GM19025 (cell line): ENCODE measurements around the gene ING2.
"Not testable (repeated sequence)": the region's sequence is repeated elsewhere in the genome, so short reads cannot be mapped to it uniquely, and the experiment has no call there.

Source experiments
- ATAC-seq: cut with Tn5 transposase; IDR thresholded peaks from one replicate; pipeline ENCODE4 v1.9.1; 2021; ENCODE audit warnings: mild to moderate bottlenecking, low read depth, moderate library complexity; ENCODE audit not compliant: unreplicated experiment

Gene ING2

GRCh38 chr4:183504930-183505610, at the start of gene ING2:
TSS of gene ING2 (plus strand) at chr4:183505058. CDS start at chr4:183505196, 138 bp downstream.
- peak; percentile 44 for ATAC-seq

- ATAC-seq: no peak
These were observed 49.2 kb upstream of the ING2 start for GRCh38 chr4:183455431-183456195.

- ATAC-seq: no peak
These were observed 46.9 kb upstream of the ING2 start for GRCh38 chr4:183458005-183458404.

- not testable (repeated sequence) for ATAC-seq
These were observed 40.8 kb upstream of the ING2 start for GRCh38 chr4:183463903-183464619.

- ATAC-seq: not testable (repeated sequence)
These were observed 39.0 kb upstream of the ING2 start for GRCh38 chr4:183465879-183466278.

GRCh38 chr4:183467246-183467645, 37.6 kb upstream of the ING2 start:
- no peak for ATAC-seq

- no peak for ATAC-seq
These were observed 36.4 kb upstream of the ING2 start for GRCh38 chr4:183468210-183469095.

GRCh38 chr4:183469285-183469684, 35.6 kb upstream of the ING2 start:
- no peak for ATAC-seq

GRCh38 chr4:183469936-183470335, 34.9 kb upstream of the ING2 start:
- ATAC-seq: no peak

- ATAC-seq: no peak
These were observed 34.0 kb upstream of the ING2 start for GRCh38 chr4:183470821-183471220.

- no peak for ATAC-seq
These were observed 32.7 kb upstream of the ING2 start for GRCh38 chr4:183471946-183472708.

GRCh38 chr4:183478123-183478522, 26.7 kb upstream of the ING2 start:
- no peak for ATAC-seq

- no peak for ATAC-seq
These were observed 25.9 kb upstream of the ING2 start for GRCh38 chr4:183478926-183479325.

- ATAC-seq: not testable (repeated sequence)
These were observed 22.3 kb upstream of the ING2 start for GRCh38 chr4:183482515-183483095.

GRCh38 chr4:183483997-183484396, 20.9 kb upstream of the ING2 start:
- ATAC-seq: no peak

- no peak for ATAC-seq
These were observed 19.3 kb upstream of the ING2 start for GRCh38 chr4:183485411-183486160.

GRCh38 chr4:183492791-183493222, 12.1 kb upstream of the ING2 start:
- ATAC-seq: no peak

GRCh38 chr4:183493246-183493645, 11.6 kb upstream of the ING2 start:
- ATAC-seq: no peak
